Measurements from ENCODE around the gene USH2A.

GRCh38 chr1:216285052-216285451 lies 138.2 kb downstream of the USH2A start:
- TF ChIP-seq CTCF (IDR thresholded peaks at IDR 0.05) (no peak), POLR2A (IDR thresholded peaks at IDR 0.05) (no peak)

Data from testis (tissue), 2 donors.